Panc1 (cell line): ENCODE data around the gene ZNF672. TPM values are rescaled to one million over a fixed set of nuclear protein-coding genes. Genes with fewer than 3 reads are reported as not detected.

Experiments used
- ATAC-seq: fragments of 200-7000 bp; cut with Tn5 transposase; 2 replicates; pipeline ENCODE4 v1.9.1; 2020; ENCODE audit warnings: mild to moderate bottlenecking, moderate library complexity
- BruUV-seq: library from RNA; stranded (reverse); fragments of 400-500 nt; replicated peaks from 2 replicates; lab custom pipeline; 2021; lab: Mats Ljungman, UMichigan
- CTCF ChIA-PET: fragments of 300-600 bp; sonication (Branson Sonifier 250); formaldehyde crosslinking; loops from one replicate; lab custom pipeline; 2022; ENCODE audit warnings: antibody characterized with exemption; lab: Charles Lee
- POLR2A ChIA-PET: fragments of 300-600 bp; sonication (Branson Sonifier 250); formaldehyde crosslinking; loops from one replicate; lab custom pipeline; 2022; ENCODE audit warnings: antibody characterized with exemption; lab: Charles Lee
- DNase-seq: peaks from one replicate; pipeline ENCODE4 v3.0.0-alpha.2; 2010; ENCODE audit warnings: low read depth, low spot score
- H3K27ac ChIP-seq: 2 replicates; pipeline ENCODE4 v1.5.1; 2011; ENCODE audit warnings: mild to moderate bottlenecking, low read length, inconsistent platforms
- H3K27me3 ChIP-seq: fragments of 200-500 bp; sonication (Bioruptor generic); 2 replicates; pipeline ENCODE4 v1.6.0; 2014; ENCODE audit warnings: low read length, inconsistent platforms; ENCODE audit not compliant: control insufficient read depth, insufficient read depth
- H3K36me3 ChIP-seq: fragments of 200-500 bp; sonication (Bioruptor generic); 2 replicates; pipeline ENCODE4 v1.5.1; 2014; ENCODE audit warnings: inconsistent platforms, mild to moderate bottlenecking, low read length, moderate library complexity; ENCODE audit not compliant: control insufficient read depth, insufficient read depth
- H3K4me1 ChIP-seq: 2 replicates; pipeline ENCODE4 v1.5.1; 2011; ENCODE audit warnings: inconsistent platforms, mild to moderate bottlenecking, low read length, moderate library complexity; ENCODE audit not compliant: control insufficient read depth, insufficient read depth
- H3K4me3 ChIP-seq, 2 experiments: 2 replicates each; pipeline ENCODE4 v1.5.1; 2011 to 2012; ENCODE audit warnings: low read depth in 2 of 2, low read length in 2 of 2, mild to moderate bottlenecking in 2 of 2, inconsistent platforms in 1 of 2, moderate library complexity in 1 of 2
- H3K9me3 ChIP-seq: fragments of 200-500 bp; sonication (Bioruptor generic); 2 replicates; pipeline ENCODE4 v1.5.1; 2014; ENCODE audit warnings: low read depth, mild to moderate bottlenecking, inconsistent platforms, low read length, moderate library complexity; ENCODE audit not compliant: control insufficient read depth, insufficient read depth
- CTCF ChIP-seq: fragments of 450-650 bp; IDR thresholded peaks from 2 replicates; pipeline ENCODE4 v1.5.1; 2017; ENCODE audit warnings: mild to moderate bottlenecking
- POLR2AphosphoS5 ChIP-seq: IDR thresholded peaks from 2 replicates; pipeline ENCODE4 v1.6.1; 2012; ENCODE audit warnings: mild to moderate bottlenecking, low read depth, low read length, moderate library complexity
- REST ChIP-seq, 2 experiments: IDR thresholded peaks; 2 replicates each; pipeline ENCODE4 v1.6.1; 2011 to 2012; ENCODE audit warnings: low read depth in 2 of 2, control low read depth in 1 of 2, low read length in 1 of 2, mild to moderate bottlenecking in 1 of 2, moderate library complexity in 1 of 2; ENCODE audit not compliant: insufficient read depth in 1 of 2
- SIN3A ChIP-seq: IDR thresholded peaks from 2 replicates; pipeline ENCODE4 v1.6.1; 2012; ENCODE audit warnings: low read depth, mild to moderate bottlenecking, low read length, moderate library complexity, borderline replicate concordance; ENCODE audit not compliant: insufficient read depth
- TCF7L2 ChIP-seq: IDR thresholded peaks from 2 replicates; pipeline ENCODE4 v1.6.1; 2011; ENCODE audit warnings: mild to moderate bottlenecking, low read depth, low read length, inconsistent platforms
- in situ Hi-C: cut with HindIII; loops from 2 replicates; pipeline ENCODE4 v1.10.0; 2016; ENCODE audit warnings: low sequenced_read_pairs, low pct_unique_long_range_greater_than_20kb
- intact Hi-C: fragments of 100-400 bp; cut with micrococcal nuclease; formaldehyde crosslinking; loops from one replicate; pipeline ENCODE4 v1.10.0; 2022; ENCODE audit not compliant: unreplicated experiment
- total RNA-seq: library from RNA; stranded (reverse); gene quantifications from one replicate; pipeline ENCODE4 v1.2.1, GENCODE V29; 2021; ENCODE audit not compliant: unreplicated experiment

Gene ZNF672
- total RNA-seq, 1 experiment from 2014 or later: 36.2 TPM

GRCh38 chr1:248847181-248847955, 9.3 kb downstream of the ZNF672 start:
- TF ChIP-seq REST (IDR thresholded peaks at IDR 0.05; ENCODE audit: insufficient read depth in 1 of 2, low read depth in 2 of 2, low read length in 1 of 2) (no peak), SIN3A (no peak), TCF7L2 (no peak), CTCF (no peak), POLR2AphosphoS5 (no peak)
- peaks cover 7% of the 10 kb centered on the region; the same call in 1 of the 2 replicates for H3K36me3 ChIP-seq
- peaks cover 4% of the 10 kb centered on the region; the same call in 1 of the 2 replicates for H3K4me1 ChIP-seq
- H3K4me3 ChIP-seq: no peak overlapping the region
- H3K9me3 ChIP-seq: no peaks in the 10 kb centered on the region
- ChIA-PET CTCF (no interaction called here), POLR2A (no interaction called here)
- no peak overlapping the region for H3K27ac ChIP-seq
- ATAC-seq: no peak
- no TSS peak for BruUV-seq
- intact Hi-C loops: no loop called here
- in situ Hi-C loops: no loop called here
- no peaks in the 10 kb centered on the region for H3K27me3 ChIP-seq
- DNase-seq: no peak

- in situ Hi-C loops: no loop called here
- H3K4me3 ChIP-seq: no peak overlapping the region
- no peak for DNase-seq
- POLR2A ChIA-PET: no interaction called here
- no peak overlapping the region for H3K27ac ChIP-seq
- TF ChIP-seq SIN3A (no peak), CTCF (no peak), POLR2AphosphoS5 (no peak), REST (IDR thresholded peaks at IDR 0.05; ENCODE audit: insufficient read depth in 1 of 2, low read depth in 2 of 2, low read length in 1 of 2) (no peak), TCF7L2 (no peak)
- H3K27me3 ChIP-seq: no peaks in the 10 kb centered on the region
- ATAC-seq: no peak
- H3K36me3 ChIP-seq: peaks cover 7% of the 10 kb centered on the region; the same call in 1 of the 2 replicates
- intact Hi-C loops: no loop called here
- CTCF ChIA-PET: no interaction called here
- H3K4me1 ChIP-seq: peaks cover 4% of the 10 kb centered on the region; the same call in 1 of the 2 replicates
- no TSS peak for BruUV-seq
- H3K9me3 ChIP-seq: no peaks in the 10 kb centered on the region
Observed at GRCh38 chr1:248847956-248848561, 10.0 kb downstream of the ZNF672 start.
